Smooth muscle cell (in vitro differentiated cells): ENCODE measurements around the gene SESN3. TPM values are rescaled to one million over a fixed set of nuclear protein-coding genes. Genes with fewer than 3 reads are reported as not detected.
A peak's percentile ranks its signal among the peaks of the same experiment; 100 is the strongest.

Experiments used
- DNase-seq: peaks from one replicate; lab custom pipeline; 2025; ENCODE audit not compliant: unreplicated experiment; lab: John Stamatoyannopoulos, UW
- H2AFZ ChIP-seq: fragments of 200-600 bp; sonication (generic); 2 replicates; pipeline ENCODE4 v1.6.0; 2016; ENCODE audit warnings: antibody characterized with exemption, low read depth, mild to moderate bottlenecking
- H3F3A ChIP-seq: fragments of 200-600 bp; sonication (generic); 2 replicates; pipeline ENCODE4 v1.6.0; 2017; ENCODE audit warnings: antibody characterized with exemption, low read depth
- H3K27ac ChIP-seq: fragments of 200-600 bp; sonication (generic); 2 replicates; pipeline ENCODE4 v1.5.1; 2016; ENCODE audit warnings: low read depth, mild to moderate bottlenecking
- H3K27me3 ChIP-seq: fragments of 200-600 bp; sonication (generic); 2 replicates; pipeline ENCODE4 v1.6.1; 2016; ENCODE audit warnings: low read depth, mild to moderate bottlenecking
- H3K36me3 ChIP-seq: fragments of 200-600 bp; sonication (generic); 2 replicates; pipeline ENCODE4 v1.5.1; 2016; ENCODE audit warnings: low read depth
- H3K4me1 ChIP-seq: fragments of 200-600 bp; sonication (generic); 2 replicates; pipeline ENCODE4 v1.5.1; 2016; ENCODE audit warnings: low read depth
- H3K4me2 ChIP-seq: fragments of 200-600 bp; sonication (generic); 2 replicates; pipeline ENCODE4 v1.6.0; 2016; ENCODE audit warnings: mild to moderate bottlenecking
- H3K4me3 ChIP-seq: fragments of 200-600 bp; sonication (generic); 2 replicates; pipeline ENCODE4 v1.5.1; 2016; ENCODE audit warnings: mild to moderate bottlenecking
- H3K79me2 ChIP-seq: fragments of 200-600 bp; sonication (generic); 2 replicates; pipeline ENCODE4 v1.6.0; 2016; ENCODE audit warnings: low read depth, mild to moderate bottlenecking
- H3K9ac ChIP-seq: fragments of 200-600 bp; sonication (generic); 2 replicates; pipeline ENCODE4 v1.6.0; 2016; ENCODE audit warnings: low read depth
- H3K9me3 ChIP-seq: fragments of 200-600 bp; sonication (generic); replicated peaks from 2 replicates; pipeline ENCODE4 v1.5.1; 2016; ENCODE audit warnings: low read depth
- H4K20me1 ChIP-seq: fragments of 200-600 bp; sonication (generic); 2 replicates; pipeline ENCODE4 v1.6.0; 2016; ENCODE audit warnings: low read depth
- WGBS: methylation state at CpG from one replicate; pipeline ENCODE4 v1.1.7; 2016; ENCODE audit warnings: low lambda C conversion rate; 5-methylcytosine and 5-hydroxymethylcytosine counted together
- polyA plus RNA-seq: library from polyadenylated mRNA; unstranded; fragments of >200 nt; fragmentation: Nextera tagmentation; extraction: Ambion mirVana; gene quantifications from 2 replicates; pipeline ENCODE4 v1.2.1, GENCODE V29; 2016
- total RNA-seq: library from RNA; depleted of rRNA; stranded (reverse); fragments of >200 nt; gene quantifications from 2 replicates; pipeline ENCODE4 v1.2.3, GENCODE V29; 2014
- TF ChIP-seq, protein P1 (sequence below): fragments of 200-600 bp; sonication (generic); IDR thresholded peaks from 2 replicates; pipeline ENCODE4 v1.5.1; 2017; ENCODE audit warnings: borderline replicate concordance, mild to moderate bottlenecking, antibody characterized with exemption; ENCODE audit not compliant: insufficient read depth, poor library complexity, severe bottlenecking

Gene SESN3
- total and polyA plus RNA-seq, 2 experiments from 2014 or later: 20.4 to 374 TPM

DNA sequence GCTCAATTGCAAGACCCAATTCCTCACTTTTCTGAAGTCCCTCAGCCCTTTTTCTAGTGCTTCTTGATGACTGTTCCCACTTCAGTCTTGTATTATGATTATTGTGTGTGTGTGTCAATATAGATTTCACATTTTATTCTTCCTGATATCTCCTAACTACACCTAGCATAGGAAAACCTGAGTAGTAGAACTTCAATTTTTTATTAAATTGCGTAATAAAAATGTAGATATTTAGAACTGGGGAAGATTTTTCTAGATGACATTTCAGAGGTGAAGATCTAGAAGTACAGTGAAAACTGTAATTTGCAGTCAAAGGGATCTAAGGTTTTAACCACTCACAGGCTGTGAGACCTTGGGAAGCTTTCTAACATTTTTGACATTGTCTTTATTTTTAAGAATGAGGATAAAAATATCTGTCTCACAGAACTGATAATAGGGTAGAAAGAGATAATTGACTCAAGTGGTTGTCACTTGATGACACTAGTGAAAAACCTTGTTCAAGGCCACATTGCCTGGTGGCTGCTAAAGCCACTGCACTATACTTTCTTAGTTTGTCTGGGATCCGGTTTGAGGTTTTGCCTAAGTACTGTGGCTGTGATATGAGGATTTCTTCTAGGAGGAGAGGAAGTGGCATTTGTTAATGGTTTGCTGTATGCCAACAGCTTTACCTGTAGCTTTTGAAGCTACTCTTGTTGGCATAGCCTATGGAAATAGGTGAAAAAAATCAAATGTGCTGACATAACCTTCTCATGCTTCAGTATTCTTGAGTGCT lies 32.2 kb upstream of the SESN3 start:
- Histone ChIP-seq H4K20me1 (no peaks in the 10 kb centered on the region), H3F3A (no peaks in the 10 kb centered on the region), H3K4me1 (no peaks in the 10 kb centered on the region), H3K27me3 (no peaks in the 10 kb centered on the region), H2AFZ (peak overlapping the region; percentile 1), H3K36me3 (no peaks in the 10 kb centered on the region), H3K9ac (no peak overlapping the region), H3K79me2 (no peaks in the 10 kb centered on the region), H3K27ac (no peak overlapping the region), H3K9me3 (no peaks in the 10 kb centered on the region), H3K4me3 (no peak overlapping the region), H3K4me2 (no peak overlapping the region)
- no peak for DNase-seq
- TF ChIP-seq, protein P1, sequence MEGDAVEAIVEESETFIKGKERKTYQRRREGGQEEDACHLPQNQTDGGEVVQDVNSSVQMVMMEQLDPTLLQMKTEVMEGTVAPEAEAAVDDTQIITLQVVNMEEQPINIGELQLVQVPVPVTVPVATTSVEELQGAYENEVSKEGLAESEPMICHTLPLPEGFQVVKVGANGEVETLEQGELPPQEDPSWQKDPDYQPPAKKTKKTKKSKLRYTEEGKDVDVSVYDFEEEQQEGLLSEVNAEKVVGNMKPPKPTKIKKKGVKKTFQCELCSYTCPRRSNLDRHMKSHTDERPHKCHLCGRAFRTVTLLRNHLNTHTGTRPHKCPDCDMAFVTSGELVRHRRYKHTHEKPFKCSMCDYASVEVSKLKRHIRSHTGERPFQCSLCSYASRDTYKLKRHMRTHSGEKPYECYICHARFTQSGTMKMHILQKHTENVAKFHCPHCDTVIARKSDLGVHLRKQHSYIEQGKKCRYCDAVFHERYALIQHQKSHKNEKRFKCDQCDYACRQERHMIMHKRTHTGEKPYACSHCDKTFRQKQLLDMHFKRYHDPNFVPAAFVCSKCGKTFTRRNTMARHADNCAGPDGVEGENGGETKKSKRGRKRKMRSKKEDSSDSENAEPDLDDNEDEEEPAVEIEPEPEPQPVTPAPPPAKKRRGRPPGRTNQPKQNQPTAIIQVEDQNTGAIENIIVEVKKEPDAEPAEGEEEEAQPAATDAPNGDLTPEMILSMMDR: no peak
- WGBS: 81% methylated on average over 2 of the region's 2 CpGs

DNA sequence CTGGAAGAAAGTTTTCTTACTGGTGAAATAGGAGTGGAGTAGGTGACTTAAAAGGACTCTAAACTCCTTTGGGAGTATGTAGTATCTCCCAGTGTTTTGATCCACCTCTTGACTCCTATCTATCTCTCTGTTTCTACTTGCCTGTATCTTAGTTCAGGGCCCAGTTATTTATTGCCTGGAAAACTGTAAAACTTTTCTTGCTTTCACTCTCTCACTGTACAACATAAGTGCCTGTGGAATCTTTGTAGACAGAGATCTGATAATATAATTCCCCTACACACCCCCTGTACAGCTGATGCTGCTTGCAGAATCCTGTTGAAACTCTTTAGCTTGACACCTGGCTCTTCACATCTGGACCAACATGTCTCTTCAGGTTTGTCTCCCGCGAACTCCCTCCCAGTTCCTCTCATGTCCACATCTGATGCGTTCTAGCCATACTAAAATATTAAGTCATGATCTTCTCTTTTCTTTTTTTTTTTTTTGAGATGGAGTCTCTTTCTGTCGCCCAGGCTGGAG lies 26.5 kb upstream of the SESN3 start:
- Histone ChIP-seq H3K36me3 (no peaks in the 10 kb centered on the region), H3K9ac (no peak overlapping the region), H3K27ac (no peak overlapping the region), H3K4me1 (peaks cover 36% of the 10 kb centered on the region), H4K20me1 (no peaks in the 10 kb centered on the region), H3K27me3 (no peaks in the 10 kb centered on the region), H3F3A (peaks cover 4% of the 10 kb centered on the region), H2AFZ (no peak overlapping the region), H3K4me2 (no peak overlapping the region), H3K9me3 (no peaks in the 10 kb centered on the region), H3K79me2 (no peaks in the 10 kb centered on the region), H3K4me3 (no peak overlapping the region)
- TF ChIP-seq, protein P1: no peak
- WGBS: 91% methylated on average over 4 of the region's 4 CpGs
- no peak for DNase-seq

DNA sequence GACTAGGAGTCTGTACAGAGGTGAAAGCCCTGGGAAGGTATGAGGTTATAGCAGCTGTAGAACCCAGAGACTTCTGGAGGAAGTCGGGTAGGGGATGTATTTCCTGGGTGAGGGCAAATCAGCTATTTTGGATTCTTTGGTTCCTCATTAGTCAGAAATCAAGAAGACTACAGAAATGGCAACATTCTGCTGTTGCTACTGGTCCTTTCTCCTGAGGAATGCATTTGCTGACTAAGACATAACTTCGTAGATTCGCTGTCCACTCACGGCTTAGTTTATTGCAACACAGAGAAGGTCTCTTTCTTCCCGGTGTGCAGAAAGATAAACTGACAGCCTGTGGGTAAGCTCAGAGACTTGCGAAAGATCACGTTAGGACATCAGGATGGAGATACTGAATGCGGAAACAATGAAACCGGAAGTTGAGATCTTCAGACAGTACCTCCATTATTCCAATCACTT lies 25.3 kb upstream of the SESN3 start:
- H3K4me2 ChIP-seq: peak overlapping the region; percentile 35
- peak overlapping the region; percentile 55 for H3K27ac ChIP-seq
- WGBS: 44% methylated on average over 9 of the region's 9 CpGs
- H3K9me3 ChIP-seq: no peaks in the 10 kb centered on the region
- H3F3A ChIP-seq: peaks cover 6% of the 10 kb centered on the region
- TF ChIP-seq, protein P1: no peak
- H2AFZ ChIP-seq: peak overlapping the region; percentile 72
- no peaks in the 10 kb centered on the region for H4K20me1 ChIP-seq
- peaks cover 48% of the 10 kb centered on the region for H3K4me1 ChIP-seq
- no peak overlapping the region for H3K4me3 ChIP-seq
- H3K27me3 ChIP-seq: no peaks in the 10 kb centered on the region
- H3K79me2 ChIP-seq: no peaks in the 10 kb centered on the region
- no peak overlapping the region for H3K9ac ChIP-seq
- DNase-seq: no peak
- H3K36me3 ChIP-seq: no peaks in the 10 kb centered on the region
